ENCODE data around the gene PDE9A.
"Not testable (repeated sequence)": the region's sequence is repeated elsewhere in the genome, so short reads cannot be mapped to it uniquely, and the experiment has no call there.

The PDE9A gene

DNA sequence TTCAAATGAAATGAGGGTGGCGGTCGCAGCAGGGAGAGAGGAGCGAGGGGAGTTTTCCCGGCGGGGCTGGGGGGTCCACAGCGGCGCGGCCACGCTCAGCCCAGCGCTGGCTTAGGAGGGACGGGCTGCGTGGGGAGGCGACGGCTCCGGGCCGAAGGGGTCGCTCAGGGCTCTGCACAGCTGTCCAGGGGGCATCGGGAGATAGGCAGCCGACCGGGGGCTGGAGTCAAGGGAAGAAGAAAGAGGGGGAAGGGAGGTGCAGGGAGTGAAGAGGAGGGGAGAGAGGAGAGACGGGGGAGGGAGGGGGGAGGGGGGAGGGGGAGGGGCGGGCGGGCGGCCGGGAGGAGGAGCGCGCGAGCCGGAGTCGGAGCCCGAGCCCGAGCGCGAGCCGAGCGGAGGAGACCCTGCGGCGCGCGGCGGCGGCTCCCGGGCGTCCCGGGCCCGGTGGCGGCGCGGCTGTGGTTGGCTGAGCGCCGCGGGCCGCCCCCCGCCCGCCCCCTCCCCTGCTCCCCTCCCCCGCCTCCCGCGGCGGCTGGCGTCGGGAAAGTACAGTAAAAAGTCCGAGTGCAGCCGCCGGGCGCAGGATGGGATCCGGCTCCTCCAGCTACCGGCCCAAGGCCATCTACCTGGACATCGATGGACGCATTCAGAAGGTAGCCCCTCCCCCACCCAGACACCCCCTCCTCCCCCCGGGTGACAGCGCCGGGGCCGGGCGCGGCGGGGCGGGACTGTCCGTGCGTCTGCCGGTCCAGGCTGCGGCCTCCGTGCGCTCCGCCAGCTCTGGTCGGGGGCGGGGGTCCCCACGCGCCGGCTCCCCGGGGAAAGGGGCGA lies at the start of gene PDE9A:
TSS of gene PDE9A (plus strand) at position 391 of the 831 bp plus-strand sequence. CDS start at position 585, 194 bp downstream.
- DNase-seq (ENCODE audit: low read depth), result peak; percentile 7

DNA sequence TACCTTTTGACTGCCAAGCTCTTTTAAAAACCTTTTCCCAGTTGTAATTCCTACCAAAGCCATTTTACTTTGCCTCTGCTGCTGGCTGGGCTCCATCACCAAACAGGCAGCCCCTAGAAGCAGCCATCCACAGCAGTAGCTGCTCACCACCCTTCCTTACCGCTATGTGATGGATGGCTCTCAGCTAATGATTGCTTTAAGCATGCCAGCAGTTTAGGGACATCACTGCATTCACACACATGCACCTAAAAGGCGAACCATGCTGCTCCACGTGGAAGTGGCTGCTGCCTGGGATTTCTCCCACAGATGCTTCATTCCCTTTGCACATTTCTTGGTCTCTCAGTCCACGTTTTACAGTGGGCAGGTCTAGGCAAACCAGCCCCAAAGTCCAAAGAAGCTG lies 46.3 kb upstream of the PDE9A start:
- DNase-seq (ENCODE audit: low read depth), result no peak

DNA sequence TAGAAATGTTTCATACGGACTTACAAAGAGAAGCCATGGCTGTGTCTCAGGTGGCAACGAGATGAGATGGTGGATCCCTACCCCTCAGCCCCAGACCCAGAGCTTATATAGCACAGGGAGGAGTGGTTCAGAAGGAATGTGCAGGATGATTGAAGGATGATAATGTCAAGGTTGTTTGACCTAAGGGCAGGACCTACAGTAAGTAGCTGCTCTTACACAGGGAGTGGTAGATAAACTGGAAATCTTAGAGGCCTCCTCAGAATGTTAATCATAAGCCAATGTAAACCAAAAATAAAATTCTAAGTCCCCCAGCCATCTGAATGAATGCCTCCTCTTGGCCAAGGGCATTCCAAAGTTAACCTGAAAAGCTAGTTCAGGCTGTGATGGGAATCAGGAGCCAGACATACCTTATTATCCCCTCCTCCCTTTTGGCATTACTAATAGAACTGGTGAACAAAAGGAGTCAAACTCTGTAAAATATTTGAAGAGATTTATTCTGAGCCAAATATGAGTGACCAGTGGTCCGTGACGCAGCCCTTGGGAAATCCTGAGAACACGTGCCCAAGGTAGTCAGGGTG lies 45.8 kb upstream of the PDE9A start:
- DNase-seq (ENCODE audit: low read depth), result no peak

DNA sequence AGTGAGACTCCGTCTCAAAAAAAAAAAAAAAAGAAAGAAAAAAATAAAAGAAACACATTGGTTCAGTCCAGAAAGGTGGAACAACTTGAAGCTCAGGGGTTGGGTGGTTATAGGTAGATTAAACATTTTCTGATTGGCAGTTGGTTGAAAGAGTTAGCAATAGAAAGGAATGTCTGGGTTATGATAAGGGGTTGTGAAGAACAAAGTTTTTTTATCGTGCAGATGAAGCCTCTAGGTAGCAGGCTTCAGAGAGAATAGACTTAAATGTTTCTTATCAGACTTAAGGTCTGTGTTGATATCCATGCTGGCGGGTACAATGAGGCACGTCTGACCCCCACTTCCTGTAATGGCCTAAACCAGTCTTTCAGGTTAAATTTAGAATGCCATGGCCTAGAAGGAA lies 45.0 kb upstream of the PDE9A start:
- no peak for DNase-seq (ENCODE audit: low read depth)

DNA sequence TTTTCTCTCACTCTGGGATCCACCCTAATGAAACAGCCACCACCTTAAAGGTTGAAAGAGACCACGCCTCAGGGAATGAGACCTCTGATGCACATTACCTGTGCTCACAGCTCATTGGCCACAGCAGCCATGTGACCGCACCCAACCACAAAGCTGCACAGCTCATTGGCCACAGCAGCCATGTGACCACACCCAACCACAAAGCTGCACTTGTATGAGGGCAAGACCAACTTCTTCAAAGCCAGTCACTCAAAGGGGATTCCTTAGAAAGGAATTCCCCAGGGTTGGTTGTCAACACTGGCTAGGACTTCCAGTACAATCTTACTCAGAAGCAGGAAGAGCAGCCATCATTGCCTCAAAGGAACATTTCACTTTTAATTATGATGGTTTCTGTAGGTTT lies 43.6 kb upstream of the PDE9A start:
- peak; percentile 28 for DNase-seq (ENCODE audit: low read depth)

DNA sequence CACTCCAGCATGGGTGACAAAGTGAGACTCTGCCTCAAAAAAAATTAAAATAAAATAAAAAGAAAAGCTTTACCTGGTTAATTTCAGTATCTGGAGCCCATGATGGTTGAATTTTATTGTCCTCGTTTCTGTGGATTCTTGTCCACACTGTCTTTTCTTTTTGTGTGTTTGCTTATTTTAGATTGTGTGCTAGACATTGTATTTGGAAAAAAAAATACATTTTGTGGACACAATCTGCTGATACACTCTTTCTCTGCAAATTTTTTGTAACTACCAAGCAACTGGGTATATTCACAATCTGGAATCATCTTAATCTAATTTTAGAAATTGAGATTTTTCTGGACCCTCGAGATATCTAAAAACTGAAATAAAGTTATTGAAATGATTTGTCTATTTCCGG lies 41.6 kb upstream of the PDE9A start:
- DNase-seq (ENCODE audit: low read depth), result no peak

DNA sequence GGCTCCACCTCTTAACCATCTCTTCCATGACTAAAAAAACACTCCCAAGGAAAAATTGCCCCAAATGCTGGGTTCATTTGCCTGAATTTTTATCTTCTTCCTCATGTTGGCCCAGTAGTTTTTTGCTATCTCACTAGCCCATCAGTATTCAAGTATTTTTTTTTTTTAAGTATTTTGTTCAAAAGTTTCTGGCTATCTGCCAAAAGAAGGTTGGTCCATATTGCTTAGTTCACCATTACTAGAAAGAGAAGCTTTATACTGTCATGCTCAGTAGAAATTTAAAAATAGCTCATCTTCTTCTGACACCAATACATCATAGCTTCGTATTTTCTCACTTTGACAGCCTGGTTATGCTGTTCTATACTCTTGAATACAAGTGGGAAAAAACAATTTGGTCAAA lies 41.0 kb upstream of the PDE9A start:
- no peak for DNase-seq (ENCODE audit: low read depth)

DNA sequence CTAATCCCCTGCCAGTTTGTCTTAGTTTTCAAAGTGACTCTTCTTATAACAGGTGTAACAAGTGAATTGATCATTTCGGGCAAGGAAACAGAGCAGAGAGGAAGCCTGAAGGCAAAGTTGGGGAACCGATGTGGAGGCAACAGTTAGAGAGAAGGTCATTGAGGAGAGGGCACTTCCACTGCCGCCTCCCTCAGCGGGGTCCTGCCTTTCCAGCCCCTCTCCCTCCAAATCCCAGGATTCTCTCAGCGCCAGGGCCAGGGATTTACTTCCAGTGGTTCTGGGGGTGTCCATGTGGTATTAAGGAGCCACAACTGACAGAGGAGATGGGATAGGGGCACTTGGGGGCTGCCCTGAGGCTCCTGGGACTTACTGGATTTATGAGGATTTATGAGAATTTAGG lies 39.7 kb upstream of the PDE9A start:
- DNase-seq (ENCODE audit: low read depth), result no peak

DNA sequence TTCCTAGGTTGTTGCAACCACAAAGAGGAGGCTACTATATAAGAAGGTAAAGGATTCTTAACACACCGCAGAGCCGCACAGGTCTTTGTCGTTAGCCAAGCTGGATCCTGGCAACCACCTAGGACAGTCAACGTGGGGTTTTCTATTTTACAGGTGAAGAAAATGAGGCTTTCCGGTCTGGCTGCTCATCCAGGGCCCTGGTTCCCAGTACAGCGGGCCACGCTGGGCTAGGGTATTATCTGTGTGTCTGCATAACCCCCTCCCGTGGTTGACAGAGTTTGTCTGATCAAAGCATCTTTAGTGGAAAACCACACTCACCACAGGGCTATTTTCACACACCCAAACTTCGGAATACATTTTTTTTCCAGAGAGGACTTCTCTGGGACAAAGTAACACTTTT lies 39.0 kb upstream of the PDE9A start:
- no peak for DNase-seq (ENCODE audit: low read depth)

DNA sequence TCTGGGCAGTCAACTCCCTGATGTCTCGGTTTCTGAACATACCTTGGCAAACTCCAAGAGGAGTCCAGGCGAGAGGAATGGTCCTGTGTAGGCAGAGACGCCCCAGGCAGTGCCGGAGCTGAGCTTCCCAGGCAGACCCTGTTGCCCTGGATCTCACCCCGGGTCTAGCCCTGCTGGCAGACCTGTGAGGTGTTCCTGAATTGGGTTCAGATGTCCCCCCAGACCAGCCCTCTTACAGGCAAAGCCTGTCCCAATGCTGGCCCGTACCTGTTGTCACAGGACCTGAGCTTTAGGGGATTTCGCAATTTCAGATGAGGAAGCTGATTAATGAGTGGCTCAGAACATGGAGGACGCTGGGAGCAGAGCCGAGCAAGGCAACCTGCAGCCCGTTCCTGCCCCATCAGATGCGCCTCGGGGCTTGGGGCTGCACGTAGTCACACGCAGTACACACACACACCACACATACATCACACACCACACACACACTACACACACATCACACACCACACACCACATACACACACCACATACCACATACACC lies 38.5 kb upstream of the PDE9A start:
- peak; percentile 25 for DNase-seq (ENCODE audit: low read depth)

DNA sequence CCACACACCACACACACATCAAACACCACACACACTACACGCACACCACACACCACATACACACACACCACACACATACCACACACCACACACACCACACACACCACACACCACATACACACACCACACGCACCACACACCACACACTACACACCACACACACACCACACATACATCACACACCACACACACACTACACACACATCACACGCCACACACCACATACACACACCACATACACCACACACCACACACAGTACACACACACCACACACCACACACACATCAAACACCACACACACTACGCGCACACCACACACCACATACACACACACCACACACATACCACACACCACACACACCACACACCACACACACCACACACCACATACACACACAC lies 38.0 kb upstream of the PDE9A start:
- DNase-seq (ENCODE audit: low read depth), result not testable (repeated sequence)

DNA sequence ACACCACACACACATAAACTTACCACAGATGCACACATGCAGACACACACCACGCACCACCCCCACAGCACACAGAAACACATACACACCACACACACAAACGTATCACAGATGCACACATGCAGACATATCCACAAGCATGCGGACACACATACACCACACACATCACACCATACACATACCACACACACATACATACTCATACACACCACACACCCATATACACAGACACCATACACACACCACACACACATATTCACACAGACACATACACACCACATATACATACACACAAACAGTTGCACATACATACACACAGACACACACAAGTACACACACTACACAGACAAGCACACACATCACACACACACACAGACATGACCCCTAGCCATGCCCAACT lies 37.5 kb upstream of the PDE9A start:
- no peak for DNase-seq (ENCODE audit: low read depth)

DNA sequence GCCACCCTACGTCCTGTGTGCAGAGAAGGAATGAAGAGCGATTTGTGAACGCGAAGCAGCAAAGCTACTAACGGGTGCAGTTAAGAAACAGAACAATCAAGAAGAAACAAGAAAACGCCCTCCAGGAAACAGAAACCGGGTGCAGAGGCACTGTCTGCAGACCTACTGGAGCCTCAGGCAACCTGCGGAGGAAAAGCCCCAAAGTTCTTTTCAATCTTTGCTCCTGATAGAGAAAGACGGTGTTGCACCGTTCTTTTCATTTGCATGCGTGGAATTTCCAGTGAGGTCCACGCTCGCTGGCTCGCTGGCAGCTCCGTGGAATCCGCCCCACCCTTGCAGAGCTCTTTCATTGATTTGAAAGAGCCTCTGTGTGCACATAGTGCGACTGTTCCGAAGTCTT lies 37.0 kb upstream of the PDE9A start:
- DNase-seq (ENCODE audit: low read depth), result no peak

DNA sequence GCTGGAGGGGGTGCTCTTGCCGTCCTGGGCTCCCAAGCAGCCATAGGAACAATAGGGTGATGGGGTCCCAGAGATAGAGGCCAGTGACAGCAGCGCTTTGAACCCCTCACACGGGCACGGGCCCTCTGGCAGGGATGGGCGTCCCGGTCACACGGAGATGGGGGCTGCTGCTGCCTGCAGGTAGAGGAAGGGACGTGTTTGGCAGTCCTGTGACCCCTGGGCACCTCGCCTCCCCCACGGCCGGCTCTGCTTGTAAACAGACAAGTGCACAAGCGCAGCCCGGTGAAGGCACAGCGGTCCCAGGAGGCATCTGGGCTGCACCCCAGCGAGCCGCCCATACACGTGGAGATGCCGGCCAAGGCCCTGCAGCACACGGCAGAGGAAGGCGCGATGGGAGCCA lies 36.5 kb upstream of the PDE9A start:
- DNase-seq (ENCODE audit: low read depth), result no peak

DNA sequence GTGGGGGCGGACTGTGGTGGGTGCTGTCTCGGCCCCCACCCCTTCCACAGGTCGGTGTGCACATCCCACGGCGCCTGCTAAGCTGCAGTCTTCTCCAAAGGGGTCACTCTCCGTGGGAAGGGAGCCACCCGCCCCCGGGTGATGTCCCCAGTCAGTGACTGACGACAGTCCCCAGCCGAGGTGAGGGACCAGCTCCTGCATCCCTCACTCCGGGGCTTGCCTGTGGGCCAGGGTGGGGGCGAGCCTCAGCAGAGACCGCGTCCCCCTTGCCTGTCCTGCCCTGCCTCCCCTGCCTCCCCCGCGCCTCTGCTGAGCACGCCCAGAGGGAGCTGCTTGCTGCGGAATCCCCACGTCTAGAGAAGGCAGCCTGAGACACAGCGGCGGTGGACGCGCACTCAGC lies 35.9 kb upstream of the PDE9A start:
- DNase-seq (ENCODE audit: low read depth), result no peak

DNA sequence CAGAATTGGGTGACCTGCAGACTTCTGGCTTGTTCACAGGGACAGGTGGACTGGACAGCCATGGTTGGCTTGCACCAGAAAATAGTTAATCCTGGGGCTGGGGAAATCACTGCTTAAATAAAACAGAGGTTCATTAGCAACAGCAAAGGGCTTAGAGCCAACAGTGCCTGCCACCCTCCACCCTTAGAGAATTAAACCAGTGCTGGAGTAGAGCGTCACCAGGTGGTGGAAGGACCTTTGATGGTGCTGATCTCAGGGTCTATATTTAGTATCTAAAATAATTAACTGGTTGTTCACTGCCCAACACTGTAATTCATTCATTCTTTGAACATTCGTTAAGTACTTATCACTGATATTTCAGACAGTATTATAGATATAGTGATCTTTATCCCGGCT lies 34.7 kb upstream of the PDE9A start:
- DNase-seq (ENCODE audit: low read depth), result no peak

DNA sequence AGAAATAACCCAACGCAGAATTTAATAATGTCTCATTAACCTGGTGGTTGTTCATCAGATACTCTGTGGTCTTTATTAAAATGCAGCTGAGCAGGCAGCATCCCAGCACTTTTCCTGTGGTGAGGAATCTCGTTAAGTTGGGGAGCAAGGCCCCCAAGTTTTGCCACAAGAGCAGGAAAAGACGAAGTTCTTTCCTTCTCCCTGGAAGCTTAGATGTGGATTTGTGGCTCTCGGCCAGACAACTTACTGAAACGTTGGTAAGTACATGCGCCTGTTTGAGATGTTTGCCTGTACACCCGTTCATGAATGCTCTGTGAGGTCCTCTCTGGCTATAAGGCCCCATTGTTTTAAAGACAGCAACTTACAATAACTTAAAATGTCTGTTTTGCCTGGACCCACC lies 34.3 kb upstream of the PDE9A start:
- no peak for DNase-seq (ENCODE audit: low read depth)

DNA sequence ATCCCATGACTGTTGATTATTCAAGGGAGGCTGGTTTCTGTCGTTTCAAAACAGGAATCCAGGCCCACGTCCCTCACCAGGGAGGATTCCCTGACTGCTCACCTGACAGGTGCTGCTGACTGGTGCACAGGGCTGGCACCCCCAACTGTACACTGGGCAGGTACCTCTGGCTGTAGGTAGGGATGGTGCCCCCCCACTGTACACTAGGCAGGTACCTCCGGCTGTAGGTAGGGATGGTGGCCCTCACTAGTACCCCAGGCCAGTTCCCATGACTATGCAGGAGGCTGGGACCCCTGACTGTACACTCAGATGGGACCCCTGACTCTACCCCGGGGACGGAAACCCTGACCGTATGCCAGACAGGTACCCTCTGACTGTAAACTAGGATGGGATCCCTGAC lies 33.6 kb upstream of the PDE9A start:
- no peak for DNase-seq (ENCODE audit: low read depth)

DNA sequence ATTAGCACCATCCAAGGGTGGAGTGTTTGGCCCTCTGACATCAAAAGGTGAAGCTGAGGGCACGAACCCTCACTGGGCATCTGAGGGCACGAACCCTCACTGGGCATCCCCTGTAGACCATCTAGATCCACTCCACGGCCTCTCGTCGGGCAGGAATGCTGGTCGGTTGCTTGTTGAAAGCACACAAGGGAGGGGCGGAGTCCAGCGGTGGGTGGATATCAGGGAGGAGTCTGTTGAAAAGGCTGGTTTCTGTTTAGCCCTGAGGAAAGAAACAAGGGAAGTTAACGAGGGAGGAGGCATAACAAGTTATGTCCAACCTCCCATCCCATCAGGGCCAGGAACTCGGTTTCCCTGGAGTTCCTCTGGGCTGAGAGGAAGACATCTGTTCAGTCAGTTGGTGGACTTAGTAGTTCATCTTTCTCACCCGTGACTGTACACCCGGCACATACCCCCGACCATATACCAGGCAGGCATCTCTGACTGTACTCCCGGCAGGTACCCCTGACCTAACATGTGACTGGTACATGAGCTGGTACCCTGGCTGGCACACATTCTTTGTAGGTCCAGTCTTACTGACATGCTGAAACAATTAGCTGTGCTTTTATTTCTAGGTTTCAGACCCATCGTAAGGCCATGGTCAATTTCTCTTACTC lies 32.1 kb upstream of the PDE9A start:
- DNase-seq (ENCODE audit: low read depth), result no peak

DNA sequence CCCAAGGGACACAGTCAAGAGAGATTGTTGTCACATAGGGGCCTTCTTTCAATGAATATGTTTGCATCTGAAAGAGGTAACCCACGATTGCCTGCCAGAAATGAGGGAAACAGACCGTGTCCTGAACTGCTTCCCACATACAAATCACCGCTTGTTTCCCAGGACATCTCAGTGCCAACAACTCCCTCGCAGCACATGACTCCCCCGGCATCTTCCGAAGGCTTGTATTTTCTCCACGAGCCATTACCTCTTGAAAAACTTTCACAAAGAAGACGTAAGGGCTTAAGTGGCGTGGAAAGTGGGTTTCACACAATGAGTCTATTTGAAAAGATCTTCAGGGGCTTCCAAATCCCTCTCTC lies 31.6 kb upstream of the PDE9A start:
- DNase-seq (ENCODE audit: low read depth), result no peak

DNA sequence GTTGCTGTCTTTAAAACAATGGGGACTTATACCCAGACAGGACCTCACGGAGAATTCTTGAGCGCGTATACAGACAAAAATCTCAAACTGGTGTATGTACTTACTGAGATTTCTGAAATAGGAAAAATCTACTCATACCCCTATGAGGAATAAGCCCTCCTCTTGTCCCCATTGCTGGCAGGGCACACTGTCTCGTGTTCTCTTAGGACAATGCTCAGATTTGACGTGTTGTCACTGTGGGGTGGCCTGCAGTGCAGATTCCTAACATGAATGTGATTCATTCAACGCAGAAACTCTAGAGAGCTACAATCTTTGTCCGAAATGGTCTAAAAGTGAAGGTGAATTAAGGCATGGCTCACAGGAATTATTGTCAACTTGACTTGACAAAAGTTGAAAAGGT lies 31.1 kb upstream of the PDE9A start:
- no peak for DNase-seq (ENCODE audit: low read depth)

DNA sequence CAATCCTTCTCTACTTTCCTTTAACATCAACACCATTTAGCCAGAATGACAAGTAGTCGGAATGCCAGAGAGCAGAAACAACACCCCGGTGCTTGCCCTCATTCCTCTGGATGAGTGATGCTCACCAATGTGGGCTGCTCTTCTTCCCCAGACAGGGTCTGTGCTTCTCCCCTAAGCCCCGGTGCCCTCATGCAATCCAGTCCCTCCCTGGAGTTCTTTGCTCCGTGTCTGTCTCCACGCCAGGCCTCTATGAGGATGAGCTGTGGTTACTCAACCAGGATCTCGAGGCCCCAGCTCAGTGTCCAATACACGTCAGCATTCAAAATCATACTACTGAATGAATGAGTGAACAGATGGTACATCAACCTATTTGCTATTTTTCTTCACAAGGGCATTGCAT lies 29.7 kb upstream of the PDE9A start:
- DNase-seq (ENCODE audit: low read depth), result no peak

DNA sequence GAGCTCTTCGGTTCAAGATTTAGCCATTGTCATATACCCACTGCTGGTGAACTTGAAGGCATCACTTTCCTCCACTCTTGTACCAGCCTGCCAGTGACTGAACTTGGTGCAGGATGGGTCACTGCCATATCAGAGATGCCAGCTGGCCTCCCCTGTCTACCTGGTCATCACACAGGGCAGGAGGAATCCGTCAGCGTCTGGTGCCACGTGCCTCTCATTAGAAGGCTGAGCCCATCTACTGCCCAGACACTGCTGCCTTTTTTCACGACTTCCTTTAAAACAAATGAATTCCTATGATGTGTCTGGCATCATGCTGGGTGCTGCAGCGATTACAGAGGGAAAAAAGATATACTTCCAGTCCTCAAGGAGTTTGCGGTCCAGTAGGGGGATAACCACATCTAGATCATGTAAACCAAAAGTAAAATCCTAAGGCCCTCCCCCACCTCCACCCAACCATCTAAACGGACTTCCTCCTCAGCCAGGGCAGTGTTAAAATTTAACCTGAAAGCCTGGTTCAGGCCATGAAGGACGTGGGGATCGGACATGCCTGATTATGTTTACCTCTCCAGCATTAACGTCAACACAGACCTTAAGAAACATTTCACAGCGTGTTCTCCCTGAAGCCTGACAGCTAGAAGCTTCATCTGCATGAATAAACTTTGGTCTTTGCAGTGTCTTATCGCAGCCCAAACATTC lies 29.2 kb upstream of the PDE9A start:
- DNase-seq (ENCODE audit: low read depth), result no peak
